SH-SY5Y (cell line): ENCODE data around the gene FOSB.

Experiments used
- GATA2 ChIP-seq: IDR thresholded peaks from 2 replicates; pipeline ENCODE4 v1.6.1; 2011; ENCODE audit warnings: mild to moderate bottlenecking, low read depth, low read length
- GATA3 ChIP-seq: IDR thresholded peaks from 2 replicates; pipeline ENCODE4 v1.6.1; 2011; ENCODE audit warnings: low read depth, mild to moderate bottlenecking, low read length, moderate library complexity

- TF ChIP-seq GATA2 (no peak), GATA3 (no peak)
Observed at GRCh38 chr19:45462174-45462573, 5.6 kb upstream of the FOSB start.
